Gastrocnemius medialis (tissue), 4 donors: ENCODE results near the gene HIPK4. TPM values are rescaled to one million over a fixed set of nuclear protein-coding genes. Genes with fewer than 3 reads are reported as not detected.
"Not testable (repeated sequence)": the region's sequence is repeated elsewhere in the genome, so short reads cannot be mapped to it uniquely, and the experiment has no call there.

Experiments
- ATAC-seq, 2 donors: fragments of 150-250 bp; one replicate each; pipeline ENCODE4 v1.9.1; 2016
- DNase-seq, 2 donors: peaks; one replicate each; pipeline ENCODE4 v3.0.0-alpha.2; 2019
- H3K27ac ChIP-seq, 4 donors: fragments of 200-600 bp; sonication (generic); 1 replicate in 1 of 4; 2 replicates in 3 of 4; pipeline ENCODE4 v1.5.1; 2016 to 2018; ENCODE audit warnings: mild to moderate bottlenecking in 2 of 4, moderate library complexity in 1 of 4
- H3K27me3 ChIP-seq, 3 donors: fragments of 200-600 bp; sonication (generic) in 2 of 3; 1 replicate in 1 of 3; 2 replicates in 2 of 3; pipeline versions ENCODE4 v1.5.1 to v1.6.0; 2016 to 2019; ENCODE audit warnings: mild to moderate bottlenecking in 1 of 3, moderate library complexity in 1 of 3
- H3K36me3 ChIP-seq, 2 donors: fragments of 200-600 bp; sonication (generic) in 1 of 2; one replicate each; pipeline ENCODE4 v1.5.1; 2017 to 2018
- H3K4me1 ChIP-seq, 2 donors: fragments of 200-600 bp; sonication (generic) in 1 of 2; one replicate each; pipeline ENCODE4 v1.5.1; 2016 to 2017; ENCODE audit warnings: mild to moderate bottlenecking in 2 of 2
- H3K4me3 ChIP-seq, 4 donors: fragments of 200-600 bp; sonication (generic) in 3 of 4; 1 replicate in 1 of 4; 2 replicates in 3 of 4; pipeline ENCODE4 v1.5.1; 2016 to 2019; ENCODE audit warnings: mild to moderate bottlenecking in 2 of 4
- H3K9me3 ChIP-seq, 3 donors: fragments of 200-600 bp; sonication (generic) in 2 of 3; 1 replicate in 1 of 3; 2 replicates in 2 of 3; pipeline ENCODE4 v1.5.1; 2016 to 2019
- POLR2A ChIP-seq, 2 donors: fragments of 450-650 bp; IDR thresholded peaks; one replicate each; pipeline ENCODE4 v1.6.1; 2017; ENCODE audit warnings: antibody characterized with exemption in 2 of 2, mild to moderate bottlenecking in 2 of 2, moderate library complexity in 2 of 2
- in situ Hi-C, 4 donors: fragments of 200-750 bp; cut with MboI; loops; one replicate each; pipeline versions ENCODE4 v1.15.0 to v1.8.0; 2017; ENCODE audit warnings: low sequenced_read_pairs in 4 of 4
- intact Hi-C: fragments of 100-400 bp; cut with DNase I; formaldehyde crosslinking; loops from one replicate; pipeline ENCODE4 v1.15.1; 2023; ENCODE audit warnings: low total_unique reads
- total RNA-seq, 4 donors: library from RNA; depleted of rRNA; stranded (reverse); fragments of >200 nt; gene quantifications; one replicate each; pipeline versions ENCODE4 v1.1.0 to v1.2.3, GENCODE V29; 2016
- TF ChIP-seq, protein P1 (sequence below), 5 experiments: fragments of 450-650 bp in 3 of 5; fragments of 200-600 bp in 2 of 5; sonication (generic) in 2 of 5; IDR thresholded peaks in 4 of 5; conservative IDR thresholded peaks in 1 of 5; 1 replicate in 4 of 5; 2 replicates in 1 of 5; pipeline ENCODE4 v1.5.1; 2016 to 2019; ENCODE audit warnings: antibody characterized with exemption in 5 of 5, mild to moderate bottlenecking in 3 of 5, moderate library complexity in 3 of 5

HIPK4 gene
- total RNA-seq, 4 donors from 2014 or later = 0.20 to 0.39 TPM; not detected in 2

DNA sequence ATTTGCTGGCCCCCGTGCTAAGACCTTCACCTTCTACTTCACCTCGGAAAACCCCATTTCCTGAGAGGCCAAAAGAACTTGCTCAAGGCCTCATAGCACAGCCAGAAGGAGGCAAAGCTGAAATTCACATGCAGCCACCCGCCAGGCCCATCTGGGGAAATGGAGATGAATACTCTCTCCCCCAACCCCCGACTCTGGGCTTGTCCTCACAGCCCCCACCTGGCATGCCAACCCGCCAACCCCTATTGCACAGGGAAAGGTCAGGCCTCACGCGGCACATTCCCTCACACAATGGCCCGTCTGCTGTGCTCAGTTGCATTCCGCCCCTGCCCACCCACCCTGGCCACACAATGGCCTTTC lies 20.0 kb upstream of the HIPK4 start:
- Histone ChIP-seq H3K27ac (peak overlapping the region; percentile 90 to 100 (median 98)), H3K27me3 (no peaks in the 10 kb centered on the region), H3K36me3 (no peaks in the 10 kb centered on the region), H3K4me3 (no peak overlapping the region), H3K9me3 (no peaks in the 10 kb centered on the region), H3K4me1 (peaks cover 23 to 29% of the 10 kb centered on the region in 2 donors)
- in situ Hi-C loops (loop anchor here in 1 of 4 donors (10.0 kb wide), 1 partner anchor 55 kb away; the partner anchor contains the start of genes BLVRB and SPTBN4), intact Hi-C loops (no loop called here)
- TF ChIP-seq POLR2A (IDR thresholded peaks at IDR 0.05) = no peak
- TF ChIP-seq, protein P1, sequence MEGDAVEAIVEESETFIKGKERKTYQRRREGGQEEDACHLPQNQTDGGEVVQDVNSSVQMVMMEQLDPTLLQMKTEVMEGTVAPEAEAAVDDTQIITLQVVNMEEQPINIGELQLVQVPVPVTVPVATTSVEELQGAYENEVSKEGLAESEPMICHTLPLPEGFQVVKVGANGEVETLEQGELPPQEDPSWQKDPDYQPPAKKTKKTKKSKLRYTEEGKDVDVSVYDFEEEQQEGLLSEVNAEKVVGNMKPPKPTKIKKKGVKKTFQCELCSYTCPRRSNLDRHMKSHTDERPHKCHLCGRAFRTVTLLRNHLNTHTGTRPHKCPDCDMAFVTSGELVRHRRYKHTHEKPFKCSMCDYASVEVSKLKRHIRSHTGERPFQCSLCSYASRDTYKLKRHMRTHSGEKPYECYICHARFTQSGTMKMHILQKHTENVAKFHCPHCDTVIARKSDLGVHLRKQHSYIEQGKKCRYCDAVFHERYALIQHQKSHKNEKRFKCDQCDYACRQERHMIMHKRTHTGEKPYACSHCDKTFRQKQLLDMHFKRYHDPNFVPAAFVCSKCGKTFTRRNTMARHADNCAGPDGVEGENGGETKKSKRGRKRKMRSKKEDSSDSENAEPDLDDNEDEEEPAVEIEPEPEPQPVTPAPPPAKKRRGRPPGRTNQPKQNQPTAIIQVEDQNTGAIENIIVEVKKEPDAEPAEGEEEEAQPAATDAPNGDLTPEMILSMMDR (IDR thresholded peaks at IDR 0.05 in 4 of 5, conservative IDR thresholded peaks at IDR 0.05 in 1 of 5) = no peak
- no peak for ATAC-seq
- DNase-seq = no peak

DNA sequence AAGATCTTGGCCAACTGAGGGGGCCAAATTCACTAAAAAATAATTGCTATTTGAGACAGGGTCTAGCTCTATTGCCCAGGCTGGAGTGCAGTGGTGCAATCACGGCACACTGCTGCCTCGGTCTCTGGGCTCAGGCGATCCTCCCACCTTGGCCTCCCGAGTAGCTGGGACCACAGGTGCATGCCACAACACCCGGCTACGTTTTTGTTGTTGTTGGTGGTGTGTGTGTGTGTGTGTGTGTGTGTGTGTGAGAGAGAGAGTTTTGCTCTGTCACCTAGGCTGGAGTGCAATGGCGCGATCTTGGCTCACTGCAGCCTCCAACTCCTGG lies 18.6 kb upstream of the HIPK4 start:
- H3K36me3 ChIP-seq, H3K4me3 ChIP-seq, DNase-seq, H3K27me3 ChIP-seq, ATAC-seq, intact Hi-C loops, in situ Hi-C loops, H3K9me3 ChIP-seq: not testable (repeated sequence)
- peak overlapping the region in 3 of 4 donors; percentile 28 to 99 (median 46) for H3K27ac ChIP-seq
- H3K4me1 ChIP-seq = peaks cover 26 to 28% of the 10 kb centered on the region in 2 donors

DNA sequence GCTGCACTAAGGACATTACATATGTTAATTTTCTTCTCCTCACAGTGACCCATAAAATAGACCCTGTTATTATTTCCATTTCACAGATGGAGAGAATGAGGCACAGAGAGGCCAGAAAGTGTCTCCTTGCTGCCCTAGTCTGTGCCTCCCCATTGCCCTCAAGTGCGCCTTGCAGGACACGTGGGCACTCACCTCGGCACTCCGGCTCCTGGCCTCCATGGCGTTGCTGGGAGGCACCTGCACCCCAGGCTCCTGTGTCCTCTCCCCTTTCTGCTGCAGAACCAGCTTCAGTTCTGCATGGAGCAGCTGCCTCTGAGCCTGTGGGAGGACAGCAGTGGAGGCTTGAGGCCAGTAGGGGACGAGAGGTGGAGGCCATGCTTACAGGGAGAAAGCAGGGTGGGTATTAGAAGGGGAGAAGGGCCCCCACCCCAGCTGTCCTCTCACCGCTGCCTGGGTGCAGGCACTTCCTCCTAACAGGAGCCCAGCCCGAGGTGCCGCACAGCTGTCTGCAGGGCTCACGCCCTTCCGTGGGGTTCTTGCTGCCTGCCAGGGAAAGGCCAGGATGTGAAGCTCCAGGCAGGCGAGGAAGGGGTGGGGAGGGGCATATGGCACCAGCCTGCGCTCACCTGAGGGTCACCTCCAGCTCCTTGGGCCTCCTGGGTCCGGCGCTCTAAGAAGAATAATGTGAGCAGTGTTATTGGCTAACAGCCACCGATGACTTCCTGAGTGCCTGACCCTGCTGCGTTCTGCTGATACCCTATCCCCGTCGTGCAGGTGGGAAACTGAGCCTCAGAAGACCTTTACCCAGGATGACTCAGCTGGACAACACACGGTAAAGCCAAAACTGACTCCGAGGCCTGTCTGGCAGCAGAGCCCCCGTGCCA lies 18.0 kb upstream of the HIPK4 start:
- ATAC-seq = no peak
- Histone ChIP-seq H3K27me3 (no peaks in the 10 kb centered on the region), H3K4me1 (peaks cover 27 to 33% of the 10 kb centered on the region in 2 donors), H3K36me3 (no peaks in the 10 kb centered on the region), H3K27ac (peak overlapping the region in 3 of 4 donors; percentile 28 to 99 (median 46)), H3K4me3 (no peak overlapping the region), H3K9me3 (no peaks in the 10 kb centered on the region)
- TF ChIP-seq, protein P1 (IDR thresholded peaks at IDR 0.05 in 4 of 5, conservative IDR thresholded peaks at IDR 0.05 in 1 of 5) = no peak
- no peak for TF ChIP-seq POLR2A (IDR thresholded peaks at IDR 0.05)
- in situ Hi-C loops = no loop called here
- no peak for DNase-seq
- intact Hi-C loops = no loop called here

DNA sequence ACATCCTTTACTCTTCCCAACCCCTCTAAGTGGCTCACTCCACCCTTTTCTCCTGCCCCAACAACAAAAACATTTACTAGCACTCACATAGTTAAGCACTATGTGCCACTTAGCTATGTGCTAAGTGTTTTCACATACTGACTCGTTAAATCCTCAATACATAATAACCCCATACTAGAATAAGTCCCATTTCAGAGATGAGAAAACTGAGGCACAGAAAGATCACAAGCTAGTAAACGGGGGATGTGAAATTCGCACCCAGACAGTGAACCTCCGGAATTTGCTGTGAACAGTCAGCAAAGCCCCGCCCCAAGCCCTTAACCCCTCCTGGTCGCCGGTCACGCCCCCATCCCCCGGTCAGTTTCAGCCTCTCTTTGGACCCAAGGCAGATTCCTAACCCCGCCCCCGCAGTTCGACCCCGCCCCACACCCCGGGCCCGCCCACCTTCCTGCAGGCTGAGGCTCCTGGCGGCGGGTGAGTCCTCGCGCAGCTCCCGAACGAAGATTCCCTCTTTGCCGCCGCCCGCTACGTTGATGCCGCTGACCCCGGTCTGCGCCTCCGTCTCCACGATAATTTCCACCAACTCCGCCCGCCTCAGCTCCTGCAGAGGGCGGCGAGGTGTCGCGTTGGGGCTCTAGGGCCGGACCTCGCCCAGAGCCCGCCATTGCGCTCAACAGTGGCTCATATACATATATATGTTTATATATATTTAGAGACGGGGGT lies 13.4 kb upstream of the HIPK4 start:
- intact Hi-C loops = no loop called here
- TF ChIP-seq POLR2A (IDR thresholded peaks at IDR 0.05) = no peak
- TF ChIP-seq, protein P1 (IDR thresholded peaks at IDR 0.05 in 4 of 5, conservative IDR thresholded peaks at IDR 0.05 in 1 of 5) = peak in 1 of 5 experiments; percentile 33

DNA sequence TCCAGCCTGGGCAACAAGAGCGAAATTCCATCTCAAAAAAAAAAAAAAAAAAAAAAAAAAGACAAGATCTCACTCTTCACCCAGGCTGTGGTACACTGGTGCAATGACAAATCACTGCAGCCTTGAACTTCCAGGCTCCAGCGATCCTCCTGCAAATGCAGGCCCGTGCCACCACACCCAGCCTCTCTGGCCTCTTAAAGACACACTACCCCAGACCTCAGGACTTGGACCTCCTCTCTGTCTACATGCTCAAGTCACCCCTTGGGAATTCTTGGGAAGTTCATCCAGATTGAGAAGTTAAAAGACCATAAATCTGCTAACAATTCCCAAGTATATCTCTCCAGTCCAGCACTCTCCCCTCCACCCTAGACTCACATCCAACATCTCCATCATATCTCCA lies 10.6 kb upstream of the HIPK4 start:
- intact Hi-C loops = no loop called here
- in situ Hi-C loops = no loop called here
- no peak overlapping the region for H3K4me3 ChIP-seq
- no peaks in the 10 kb centered on the region for H3K9me3 ChIP-seq
- H3K27me3 ChIP-seq = no peaks in the 10 kb centered on the region
- H3K4me1 ChIP-seq = peaks cover 8 to 11% of the 10 kb centered on the region in 2 donors
- no peak for DNase-seq
- no peak for ATAC-seq
- no peak for TF ChIP-seq POLR2A (IDR thresholded peaks at IDR 0.05)
- TF ChIP-seq, protein P1 (IDR thresholded peaks at IDR 0.05 in 4 of 5, conservative IDR thresholded peaks at IDR 0.05 in 1 of 5) = no peak
- no peaks in the 10 kb centered on the region for H3K36me3 ChIP-seq
- H3K27ac ChIP-seq = no peak overlapping the region

More for the DNA sequence above, 13.4 kb upstream of the HIPK4 start:
- Histone ChIP-seq H3K9me3 (no peaks in the 10 kb centered on the region), H3K4me1 (peaks cover 8 to 11% of the 10 kb centered on the region in 2 donors), H3K27me3 (no peaks in the 10 kb centered on the region), H3K4me3 (peak overlapping the region; percentile 69 to 82 (median 71)), H3K36me3 (no peaks in the 10 kb centered on the region), H3K27ac (peak overlapping the region; percentile 87 to 92 (median 88))
- in situ Hi-C loops = no loop called here
- DNase-seq (peak; percentile 70 to 77), ATAC-seq (peak; percentile 57 to 76)
